Right lobe of liver (tissue), 4 donors: ENCODE results near the gene RBL2.

Source experiments
- POLR2A ChIP-seq: fragments of 450-650 bp; IDR thresholded peaks from one replicate; pipeline ENCODE4 v1.6.1; 2017; ENCODE audit warnings: antibody characterized with exemption, mild to moderate bottlenecking
- TF ChIP-seq, protein P1 (sequence below), 4 donors: fragments of 200-600 bp in 3 of 4; fragments of 450-650 bp in 1 of 4; IDR thresholded peaks; one replicate each; pipeline versions ENCODE4 v1.5.1 to v1.8.0; 2016 to 2022; ENCODE audit warnings: antibody characterized with exemption in 4 of 4, mild to moderate bottlenecking in 2 of 4
- donor health status: DM: no; HTN: no; CAD: no.
- donor health status: DM: no; HTN: no; CAD: no.
- donor health status: DM: no; HTN: yes; CAD: no.

DNA sequence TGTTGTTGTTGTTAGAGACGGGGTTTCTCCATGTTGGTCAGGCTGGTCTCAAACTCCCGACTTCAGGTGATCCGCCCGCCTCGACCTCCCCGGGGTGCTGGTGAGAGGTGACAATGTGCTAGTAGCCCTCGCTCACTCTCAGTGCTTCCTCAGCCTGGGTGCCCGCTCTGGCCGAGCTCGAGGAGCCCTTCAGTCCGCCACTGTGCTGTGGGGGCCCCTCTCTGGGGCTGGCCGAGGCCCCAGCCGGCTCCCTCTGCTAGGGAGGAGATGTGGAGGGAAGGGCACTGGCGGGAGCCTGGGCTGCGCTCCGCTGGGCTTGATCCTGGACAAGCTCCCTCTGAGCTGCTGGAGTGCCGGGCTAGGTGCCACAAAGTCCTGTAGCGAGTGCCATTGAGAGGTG lies 21.7 kb upstream of the RBL2 start:
- TF ChIP-seq, protein P1, sequence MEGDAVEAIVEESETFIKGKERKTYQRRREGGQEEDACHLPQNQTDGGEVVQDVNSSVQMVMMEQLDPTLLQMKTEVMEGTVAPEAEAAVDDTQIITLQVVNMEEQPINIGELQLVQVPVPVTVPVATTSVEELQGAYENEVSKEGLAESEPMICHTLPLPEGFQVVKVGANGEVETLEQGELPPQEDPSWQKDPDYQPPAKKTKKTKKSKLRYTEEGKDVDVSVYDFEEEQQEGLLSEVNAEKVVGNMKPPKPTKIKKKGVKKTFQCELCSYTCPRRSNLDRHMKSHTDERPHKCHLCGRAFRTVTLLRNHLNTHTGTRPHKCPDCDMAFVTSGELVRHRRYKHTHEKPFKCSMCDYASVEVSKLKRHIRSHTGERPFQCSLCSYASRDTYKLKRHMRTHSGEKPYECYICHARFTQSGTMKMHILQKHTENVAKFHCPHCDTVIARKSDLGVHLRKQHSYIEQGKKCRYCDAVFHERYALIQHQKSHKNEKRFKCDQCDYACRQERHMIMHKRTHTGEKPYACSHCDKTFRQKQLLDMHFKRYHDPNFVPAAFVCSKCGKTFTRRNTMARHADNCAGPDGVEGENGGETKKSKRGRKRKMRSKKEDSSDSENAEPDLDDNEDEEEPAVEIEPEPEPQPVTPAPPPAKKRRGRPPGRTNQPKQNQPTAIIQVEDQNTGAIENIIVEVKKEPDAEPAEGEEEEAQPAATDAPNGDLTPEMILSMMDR (IDR thresholded peaks at IDR 0.05), result no peak
- no peak for TF ChIP-seq POLR2A
